Progenitor cell of endocrine pancreas (in vitro differentiated cells): ENCODE results near the gene CDC42BPB. TPM values are rescaled to one million over a fixed set of nuclear protein-coding genes. Genes with fewer than 3 reads are reported as not detected.
A peak's percentile ranks its signal among the peaks of the same experiment; 100 is the strongest.

Source experiments
- DNase-seq: peaks from one replicate; pipeline ENCODE4 v3.0.0; 2021; ENCODE audit warnings: low spot score; ENCODE audit not compliant: unreplicated experiment
- H3K27ac Mint-ChIP-seq: 2 replicates; pipeline ENCODE4 v1.8.0; 2021; ENCODE audit warnings: mild to moderate bottlenecking, moderate library complexity, mixed read lengths
- H3K27me3 Mint-ChIP-seq: 2 replicates; pipeline ENCODE4 v1.8.0; 2021; ENCODE audit warnings: mixed read lengths
- H3K36me3 Mint-ChIP-seq: 2 replicates; pipeline ENCODE4 v1.8.0; 2022; ENCODE audit warnings: mixed read lengths; ENCODE audit not compliant: insufficient read depth
- H3K4me1 Mint-ChIP-seq: 2 replicates; pipeline ENCODE4 v1.8.0; 2021; ENCODE audit warnings: low read depth, mixed read lengths
- H3K4me3 Mint-ChIP-seq: 2 replicates; pipeline ENCODE4 v1.8.0; 2021; ENCODE audit warnings: low read depth, mild to moderate bottlenecking, moderate library complexity, mixed read lengths
- H3K9me3 Mint-ChIP-seq: 2 replicates; pipeline ENCODE4 v1.8.0; 2021; ENCODE audit warnings: low read depth, mixed read lengths
- CTCF ChIP-seq: fragments of 200-600 bp; sonication (generic); IDR thresholded peaks from one replicate; pipeline ENCODE4 v1.5.0; 2021; ENCODE audit warnings: antibody characterized with exemption, mild to moderate bottlenecking; ENCODE audit not compliant: unreplicated experiment
- total RNA-seq: library from RNA; stranded (reverse); gene quantifications from 2 replicates; pipeline ENCODE4 v1.2.1, GENCODE V29; 2021

Gene CDC42BPB
- total RNA-seq, 1 donor from 2014 or later, result 105 TPM

GRCh38 chr14:103081951-103082350 is 24.6 kb upstream of the CDC42BPB start:
- Mint-ChIP-seq H3K4me1 (peaks cover 1% of the 10 kb centered on the region), H3K9me3 (no peaks in the 10 kb centered on the region), H3K27ac (no peak overlapping the region), H3K36me3 (no peaks in the 10 kb centered on the region), H3K4me3 (no peak overlapping the region), H3K27me3 (peaks cover 19% of the 10 kb centered on the region)
- TF ChIP-seq CTCF, result no peak
- DNase-seq, result no peak

- peaks cover 5% of the 10 kb centered on the region for H3K27me3 Mint-ChIP-seq
- H3K4me3 Mint-ChIP-seq, result no peak overlapping the region
- no peak for DNase-seq
- H3K9me3 Mint-ChIP-seq, result no peaks in the 10 kb centered on the region
- H3K4me1 Mint-ChIP-seq, result no peaks in the 10 kb centered on the region
- no peaks in the 10 kb centered on the region for H3K36me3 Mint-ChIP-seq
- TF ChIP-seq CTCF, result no peak
- H3K27ac Mint-ChIP-seq, result no peak overlapping the region
These were observed 21.7 kb upstream of the CDC42BPB start for GRCh38 chr14:103078860-103079587.

GRCh38 chr14:103078420-103078749 is 21.0 kb upstream of the CDC42BPB start:
- H3K4me3 Mint-ChIP-seq, result no peak overlapping the region
- peak; percentile 72 for TF ChIP-seq CTCF
- no peak for DNase-seq
- H3K36me3 Mint-ChIP-seq, result no peaks in the 10 kb centered on the region
- no peaks in the 10 kb centered on the region for H3K4me1 Mint-ChIP-seq
- H3K27ac Mint-ChIP-seq, result no peak overlapping the region
- no peaks in the 10 kb centered on the region for H3K9me3 Mint-ChIP-seq
- peaks cover 2% of the 10 kb centered on the region for H3K27me3 Mint-ChIP-seq

- no peak for DNase-seq
- H3K9me3 Mint-ChIP-seq, result no peaks in the 10 kb centered on the region
- no peak for TF ChIP-seq CTCF
- no peak overlapping the region for H3K27ac Mint-ChIP-seq
- H3K4me3 Mint-ChIP-seq, result no peak overlapping the region
- H3K36me3 Mint-ChIP-seq, result no peaks in the 10 kb centered on the region
- H3K4me1 Mint-ChIP-seq, result no peaks in the 10 kb centered on the region
- peaks cover 2% of the 10 kb centered on the region for H3K27me3 Mint-ChIP-seq
These were observed 17.5 kb upstream of the CDC42BPB start for GRCh38 chr14:103074729-103075367.

GRCh38 chr14:103073876-103074728 is 16.8 kb upstream of the CDC42BPB start:
- H3K4me1 Mint-ChIP-seq, result no peaks in the 10 kb centered on the region
- H3K27ac Mint-ChIP-seq, result no peak overlapping the region
- DNase-seq, result no peak
- no peaks in the 10 kb centered on the region for H3K36me3 Mint-ChIP-seq
- H3K4me3 Mint-ChIP-seq, result no peak overlapping the region
- no peak for TF ChIP-seq CTCF
- peaks cover 2% of the 10 kb centered on the region for H3K27me3 Mint-ChIP-seq
- H3K9me3 Mint-ChIP-seq, result no peaks in the 10 kb centered on the region
